ENCODE measurements around the gene TGDS.

Gene TGDS

GRCh38 chr13:94524407-94524806 lies 71.5 kb downstream of the TGDS start:
- H3K4me1 ChIP-seq (ENCODE audit: control insufficient read depth, insufficient read depth, low read length, poor library complexity, severe bottlenecking) = no peaks in the 10 kb centered on the region
- H3K9me3 ChIP-seq (ENCODE audit: control insufficient read depth, low read length) = no peaks in the 10 kb centered on the region
- DNase-seq = no peak
- H3K4me3 ChIP-seq (ENCODE audit: insufficient read depth, low read depth, low read length, poor library complexity, severe bottlenecking) = no peak overlapping the region
- H3K36me3 ChIP-seq (ENCODE audit: control insufficient read depth, insufficient read depth, low read length) = no peaks in the 10 kb centered on the region
- H3K27me3 ChIP-seq (replicated peaks; ENCODE audit: control insufficient read depth, insufficient read depth, low read length, poor library complexity, severe bottlenecking) = no peaks in the 10 kb centered on the region
- no peak overlapping the region for H3K27ac ChIP-seq (ENCODE audit: insufficient read depth, low read length, poor library complexity, severe bottlenecking)
